Activated naive CD4-positive, alpha-beta T cell treated with anti-CD3 and anti-CD28 coated beads for 36 hours (primary cell): Measurements from ENCODE around the gene PPM1L. TPM values are rescaled to one million over a fixed set of nuclear protein-coding genes. Genes with fewer than 3 reads are reported as not detected.
"Not testable (repeated sequence)": the region's sequence is repeated elsewhere in the genome, so short reads cannot be mapped to it uniquely, and the experiment has no call there.

Source experiments
- CTCF ChIA-PET: fragments of 350-600 bp; sonication (Branson Sonifier 250); formaldehyde crosslinking; loops from one replicate; lab custom pipeline; 2021; ENCODE audit warnings: antibody characterized with exemption; lab: Charles Lee
- DNase-seq: peaks from one replicate; pipeline ENCODE4 v3.0.0-alpha.2; 2020
- H3K27ac Mint-ChIP-seq: one replicate; pipeline ENCODE4 v1.8.0; 2021; ENCODE audit warnings: mild to moderate bottlenecking, mixed read lengths
- H3K27me3 Mint-ChIP-seq: one replicate; pipeline ENCODE4 v1.8.0; 2021; ENCODE audit warnings: low read depth, mixed read lengths
- H3K36me3 Mint-ChIP-seq: one replicate; pipeline ENCODE4 v1.8.0; 2021; ENCODE audit warnings: low read depth, mixed read lengths
- H3K4me1 Mint-ChIP-seq: one replicate; pipeline ENCODE4 v1.8.0; 2021; ENCODE audit warnings: low read depth, mixed read lengths
- H3K4me3 Mint-ChIP-seq: one replicate; pipeline ENCODE4 v1.8.0; 2021; ENCODE audit warnings: mild to moderate bottlenecking, moderate library complexity, mixed read lengths
- H3K9me3 Mint-ChIP-seq: one replicate; pipeline ENCODE4 v1.8.0; 2021; ENCODE audit warnings: mixed read lengths
- intact Hi-C: fragments of 100-400 bp; cut with micrococcal nuclease; formaldehyde crosslinking; loops from one replicate; pipeline ENCODE4 v1.15.1; 2023
- total RNA-seq, 2 experiments: library from RNA; stranded (reverse); gene quantifications; one replicate each; pipeline ENCODE4 v1.2.3, GENCODE V29; 2021

PPM1L gene
- 1 to 10 TPM; 2.1 TPM for total RNA-seq

DNA sequence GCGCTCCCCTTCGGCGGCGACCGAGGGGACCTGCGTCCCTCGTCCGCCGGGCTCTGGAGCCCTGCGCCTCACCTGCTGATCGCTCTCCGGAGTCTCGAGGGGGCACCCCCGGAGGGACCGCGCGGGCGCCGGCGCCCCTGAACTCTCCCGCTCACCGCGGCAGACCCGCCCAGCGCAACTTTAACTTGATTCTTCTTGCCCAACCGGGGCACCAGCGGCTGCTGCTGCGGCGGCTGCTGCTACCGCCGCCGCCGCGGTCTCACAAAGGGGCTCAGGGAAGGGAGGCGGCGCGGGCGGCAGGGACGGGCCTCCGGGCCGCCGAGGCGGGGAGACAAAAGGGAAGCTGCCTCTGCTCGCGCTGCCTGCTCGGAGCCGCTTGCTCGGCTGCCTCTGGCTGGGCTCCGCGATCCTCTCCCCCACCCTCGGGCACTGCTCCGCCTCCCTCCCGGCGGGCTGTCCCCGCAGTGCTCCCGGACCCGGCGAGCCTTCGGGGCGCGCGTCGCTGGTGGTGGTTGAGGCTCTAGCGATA, at the start of gene PPM1L:
Gene PPM1L, plus strand, starts transcription at position 456 of the 529 bp plus-strand sequence.
- H3K4me1 Mint-ChIP-seq: peaks cover 23% of the 10 kb centered on the region
- peak within 1 kb of the TSS; percentile 86 for H3K27ac Mint-ChIP-seq
- intact Hi-C loops: loop anchor here (1.0 to 5.0 kb wide), 8 partner anchors 45 to 529 kb away; partner anchors contain the start of genes C3orf80, IFT80, KPNA4 and NMD3
- CTCF ChIA-PET: interaction anchor here (0.6 to 0.9 kb wide), 2 partner anchors 41 to 204 kb away, joined by 4 read pairs; no protein-coding TSS in a partner anchor
- H3K9me3 Mint-ChIP-seq: no peaks in the 10 kb centered on the region
- H3K4me3 Mint-ChIP-seq: peak within 1 kb of the TSS; percentile 86
- DNase-seq: peak; percentile 53
- peaks cover 1% of the 10 kb centered on the region for H3K36me3 Mint-ChIP-seq
- peaks cover 14% of the 10 kb centered on the region for H3K27me3 Mint-ChIP-seq

DNA sequence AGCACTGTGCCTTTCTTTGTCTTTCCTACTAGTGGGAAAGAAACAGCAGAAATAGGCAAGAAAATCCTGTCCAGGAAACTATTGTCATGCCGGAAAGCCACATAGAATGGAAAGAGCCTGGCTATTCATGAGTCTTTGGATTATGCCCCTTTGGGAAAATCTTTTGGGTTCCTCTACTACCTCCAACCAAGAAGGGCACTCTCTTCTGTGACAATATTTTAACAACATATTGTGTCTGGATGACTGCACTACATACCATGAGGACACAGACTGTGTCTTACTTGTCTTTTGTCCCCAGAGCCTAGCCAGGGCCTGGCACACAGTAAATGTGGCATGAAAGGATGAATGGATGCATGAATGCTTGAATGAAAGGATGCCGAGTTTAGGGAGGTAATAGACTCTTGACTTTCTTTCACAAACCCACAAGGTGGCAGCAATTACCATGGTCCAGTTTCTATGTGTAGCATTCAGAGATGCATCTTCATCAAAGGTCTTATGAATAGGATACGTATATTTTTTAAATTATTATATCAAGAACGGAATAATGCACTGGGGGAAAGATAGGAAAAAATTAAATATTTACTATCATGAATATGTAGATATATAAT, 48.7 kb upstream of the PPM1L start:
- DNase-seq: peak; percentile 56
- Mint-ChIP-seq H3K4me1 (no peaks in the 10 kb centered on the region), H3K4me3 (no peak overlapping the region), H3K9me3 (no peaks in the 10 kb centered on the region), H3K27me3 (peaks cover 32% of the 10 kb centered on the region), H3K27ac (no peak overlapping the region), H3K36me3 (no peaks in the 10 kb centered on the region)
- intact Hi-C loops: loop anchor here (1.0 to 5.0 kb wide), 3 partner anchors 235 to 715 kb away; no protein-coding TSS in a partner anchor
- CTCF ChIA-PET: interaction anchor here (1.1 to 2.9 kb wide), 3 partner anchors 9 to 234 kb away, joined by 3 to 30 read pairs (median 3); no protein-coding TSS in a partner anchor

GRCh38 chr3:160709477-160710182, 46.4 kb upstream of the PPM1L start:
- H3K9me3 Mint-ChIP-seq: no peaks in the 10 kb centered on the region
- H3K27me3 Mint-ChIP-seq: peaks cover 35% of the 10 kb centered on the region
- no peaks in the 10 kb centered on the region for H3K4me1 Mint-ChIP-seq
- intact Hi-C loops: loop anchor here (5.0 kb wide), 1 partner anchor 713 kb away; no protein-coding TSS in a partner anchor
- DNase-seq: no peak
- H3K27ac Mint-ChIP-seq: no peak overlapping the region
- no peak overlapping the region for H3K4me3 Mint-ChIP-seq
- CTCF ChIA-PET: interaction anchor here (0.8 to 2.9 kb wide), 5 partner anchors 231 to 590 kb away, joined by 3 to 30 read pairs (median 7); no protein-coding TSS in a partner anchor
- H3K36me3 Mint-ChIP-seq: no peaks in the 10 kb centered on the region

- CTCF ChIA-PET: interaction anchor here (2.6 kb wide), 1 partner anchor 228 kb away, joined by 6 read pairs; no protein-coding TSS in a partner anchor
- H3K36me3 Mint-ChIP-seq, H3K4me3 Mint-ChIP-seq, H3K4me1 Mint-ChIP-seq, intact Hi-C loops, H3K27ac Mint-ChIP-seq, DNase-seq, H3K9me3 Mint-ChIP-seq: not testable (repeated sequence)
- peaks cover 12% of the 10 kb centered on the region for H3K27me3 Mint-ChIP-seq
These were observed 42.9 kb upstream of the PPM1L start for GRCh38 chr3:160713144-160713543.

- Mint-ChIP-seq H3K36me3 (no peaks in the 10 kb centered on the region), H3K4me3 (no peak overlapping the region), H3K4me1 (no peaks in the 10 kb centered on the region), H3K27ac (no peak overlapping the region), H3K9me3 (no peaks in the 10 kb centered on the region), H3K27me3 (peaks cover 3% of the 10 kb centered on the region)
- intact Hi-C loops: no loop called here
- DNase-seq: no peak
- CTCF ChIA-PET: no interaction called here
These were observed 36.3 kb upstream of the PPM1L start for GRCh38 chr3:160719710-160720109.

DNA sequence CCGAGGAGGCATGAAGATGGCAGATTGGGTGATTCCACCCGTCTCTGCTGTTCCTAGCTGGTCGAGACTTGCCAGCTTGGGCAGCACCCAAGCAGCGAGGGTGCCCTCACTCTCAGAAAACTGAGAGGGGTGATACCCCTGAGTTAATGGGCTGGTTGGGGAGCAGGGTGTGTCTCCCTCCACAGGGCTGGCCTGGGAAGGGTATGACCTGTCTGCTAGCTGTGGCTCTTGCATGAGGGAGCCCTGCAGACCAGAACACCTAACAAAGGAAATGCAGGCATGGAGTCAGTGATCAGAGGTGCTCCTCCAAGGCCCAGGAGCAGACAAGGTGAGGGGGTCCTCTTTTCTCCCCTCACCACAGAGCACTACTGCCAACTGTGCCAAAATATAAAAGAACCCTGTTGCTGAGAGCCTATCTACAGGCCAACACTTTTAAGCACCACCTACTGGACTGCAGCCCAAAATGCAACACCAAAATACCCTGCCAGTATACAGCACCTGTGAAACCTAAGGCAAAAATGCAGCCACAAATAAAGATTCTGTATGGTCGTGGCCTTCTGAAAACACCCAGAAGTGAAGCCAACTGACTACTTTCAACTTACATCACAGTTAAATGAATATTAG, 35.8 kb upstream of the PPM1L start:
- H3K4me3 Mint-ChIP-seq: no peak overlapping the region
- H3K9me3 Mint-ChIP-seq: no peaks in the 10 kb centered on the region
- intact Hi-C loops: no loop called here
- no peaks in the 10 kb centered on the region for H3K4me1 Mint-ChIP-seq
- H3K27ac Mint-ChIP-seq: no peak overlapping the region
- H3K36me3 Mint-ChIP-seq: no peaks in the 10 kb centered on the region
- H3K27me3 Mint-ChIP-seq: peaks cover 3% of the 10 kb centered on the region
- no peak for DNase-seq
- CTCF ChIA-PET: no interaction called here

DNA sequence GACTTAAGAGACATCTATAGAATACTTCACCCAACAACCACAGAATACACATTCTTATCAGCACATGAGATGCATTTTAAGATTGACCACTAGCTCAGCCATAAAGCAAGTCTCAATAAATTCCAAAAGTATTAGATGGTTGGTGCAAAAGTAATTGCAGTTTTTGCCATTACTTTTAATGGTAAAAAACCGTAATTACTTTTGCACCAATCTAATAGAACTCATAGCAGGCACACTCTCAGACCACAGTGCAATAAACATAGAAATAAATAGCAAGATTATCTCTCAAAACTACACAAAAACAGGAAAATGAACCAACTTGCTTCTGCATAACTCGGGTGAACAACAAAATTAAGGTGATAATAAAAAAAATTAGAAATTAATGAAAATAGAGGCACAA, 33.7 kb upstream of the PPM1L start:
- H3K27ac Mint-ChIP-seq: no peak overlapping the region
- CTCF ChIA-PET: no interaction called here
- H3K36me3 Mint-ChIP-seq: no peaks in the 10 kb centered on the region
- H3K4me1 Mint-ChIP-seq: no peaks in the 10 kb centered on the region
- peaks cover 3% of the 10 kb centered on the region for H3K27me3 Mint-ChIP-seq
- no peaks in the 10 kb centered on the region for H3K9me3 Mint-ChIP-seq
- DNase-seq: no peak
- intact Hi-C loops: no loop called here
- no peak overlapping the region for H3K4me3 Mint-ChIP-seq

GRCh38 chr3:160725338-160725737, 30.7 kb upstream of the PPM1L start:
- no peak for DNase-seq
- CTCF ChIA-PET: no interaction called here
- Mint-ChIP-seq H3K4me3 (no peak overlapping the region), H3K4me1 (no peaks in the 10 kb centered on the region), H3K27me3 (peaks cover 3% of the 10 kb centered on the region), H3K27ac (no peak overlapping the region), H3K9me3 (no peaks in the 10 kb centered on the region), H3K36me3 (no peaks in the 10 kb centered on the region)
- intact Hi-C loops: no loop called here

DNA sequence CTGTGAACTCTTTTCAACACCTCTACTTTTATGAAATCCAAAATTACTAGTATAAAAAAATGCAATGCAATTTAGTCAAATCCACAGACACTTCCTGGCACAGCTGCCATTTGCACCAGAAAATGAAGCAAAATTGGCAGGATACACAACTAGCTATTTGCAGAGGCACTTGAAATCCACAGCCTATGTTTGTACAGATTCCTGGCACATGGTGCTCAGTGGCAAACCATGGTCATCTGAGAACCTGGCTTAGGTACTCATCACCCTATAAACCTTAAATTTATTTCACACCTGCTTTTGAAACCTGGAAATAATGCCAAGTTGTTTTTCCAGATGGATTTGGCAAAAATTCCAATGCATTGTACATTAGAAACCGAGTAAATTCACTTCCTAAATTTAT, 20.2 kb upstream of the PPM1L start:
- no peaks in the 10 kb centered on the region for H3K9me3 Mint-ChIP-seq
- intact Hi-C loops: no loop called here
- H3K27me3 Mint-ChIP-seq: peaks cover 5% of the 10 kb centered on the region
- H3K4me1 Mint-ChIP-seq: no peaks in the 10 kb centered on the region
- H3K36me3 Mint-ChIP-seq: no peaks in the 10 kb centered on the region
- H3K27ac Mint-ChIP-seq: no peak overlapping the region
- CTCF ChIA-PET: no interaction called here
- DNase-seq: no peak
- no peak overlapping the region for H3K4me3 Mint-ChIP-seq

DNA sequence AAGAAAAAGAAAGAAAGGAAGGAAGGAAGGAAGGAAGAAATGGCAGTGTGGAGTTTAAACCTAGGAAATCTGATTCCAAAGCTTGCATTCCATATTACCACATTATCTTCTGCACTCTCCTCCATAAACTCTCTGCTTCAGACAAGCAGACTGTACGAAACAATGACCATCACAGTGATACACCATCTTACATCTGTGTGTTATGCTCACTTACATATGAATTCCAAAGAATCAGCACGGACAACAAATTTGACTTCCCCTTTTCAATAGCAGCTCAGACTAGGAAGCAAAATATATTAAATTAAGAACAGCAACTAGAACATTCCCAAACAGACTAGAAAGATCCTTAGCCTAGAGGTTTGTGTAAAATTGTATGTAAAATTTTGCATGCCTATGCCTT, 18.0 kb upstream of the PPM1L start:
- Mint-ChIP-seq H3K27me3 (peaks cover 13% of the 10 kb centered on the region), H3K9me3 (no peaks in the 10 kb centered on the region), H3K4me3 (no peak overlapping the region), H3K27ac (no peak overlapping the region), H3K4me1 (no peaks in the 10 kb centered on the region), H3K36me3 (no peaks in the 10 kb centered on the region)
- intact Hi-C loops: no loop called here
- CTCF ChIA-PET: no interaction called here
- no peak for DNase-seq

DNA sequence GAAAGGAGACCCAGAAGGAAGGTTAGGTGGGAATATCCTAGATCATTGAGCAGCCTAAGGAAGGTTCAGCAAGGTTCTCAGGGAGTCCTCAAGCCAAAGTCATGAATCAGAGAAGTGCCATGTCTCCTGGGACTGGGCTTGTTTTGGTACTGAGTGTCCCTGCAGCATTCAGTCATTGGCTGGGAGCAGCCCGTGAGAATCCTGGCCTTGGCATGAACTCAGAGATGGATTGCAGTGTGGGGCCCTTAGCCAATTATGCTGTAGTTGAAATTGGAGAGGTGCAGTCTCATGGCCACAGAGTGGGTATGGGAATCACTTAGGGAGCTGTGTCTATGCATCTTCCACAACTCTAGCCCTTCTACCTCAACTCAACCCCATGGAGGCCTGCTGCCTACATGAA, 17.0 kb upstream of the PPM1L start:
- Mint-ChIP-seq H3K4me3 (no peak overlapping the region), H3K36me3 (no peaks in the 10 kb centered on the region), H3K27ac (no peak overlapping the region), H3K27me3 (peaks cover 19% of the 10 kb centered on the region), H3K9me3 (no peaks in the 10 kb centered on the region), H3K4me1 (no peaks in the 10 kb centered on the region)
- DNase-seq: no peak
- intact Hi-C loops: no loop called here
- CTCF ChIA-PET: no interaction called here

DNA sequence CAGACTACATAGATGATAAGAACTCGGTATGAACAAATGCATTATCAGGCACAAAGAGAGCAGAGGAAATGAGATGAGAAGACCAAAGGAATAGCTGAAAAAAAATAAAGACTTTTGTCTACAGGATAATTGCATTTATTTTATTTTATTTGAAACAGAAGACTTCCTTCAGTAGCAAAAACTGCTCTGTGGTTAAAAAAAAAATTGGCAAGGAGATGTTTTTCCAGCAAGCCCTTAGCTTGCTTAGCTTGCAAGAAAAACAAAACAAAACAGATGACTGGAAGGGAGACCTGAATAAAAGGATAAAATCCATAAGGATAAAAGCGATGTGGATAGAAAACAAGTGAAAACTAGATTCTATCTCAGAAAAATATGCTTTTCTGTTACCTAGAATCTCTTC, 9.1 kb upstream of the PPM1L start:
- H3K36me3 Mint-ChIP-seq: no peaks in the 10 kb centered on the region

More for the DNA sequence above, 9.1 kb upstream of the PPM1L start:
- Mint-ChIP-seq H3K4me3 (no peak overlapping the region), H3K4me1 (no peaks in the 10 kb centered on the region), H3K9me3 (no peaks in the 10 kb centered on the region), H3K27ac (no peak overlapping the region), H3K27me3 (peaks cover 17% of the 10 kb centered on the region)
- intact Hi-C loops: no loop called here
- DNase-seq: no peak
- CTCF ChIA-PET: no interaction called here
